K562 (cell line): ENCODE measurements around the gene CNTD1. TPM values are rescaled to one million over a fixed set of nuclear protein-coding genes. Genes with fewer than 3 reads are reported as not detected.

ENCODE experiments used
- ARID2 ChIP-seq: fragments of 450-650 bp; IDR thresholded peaks from 2 replicates; pipeline ENCODE4 v1.6.1; 2017; ENCODE audit warnings: antibody characterized with exemption, mild to moderate bottlenecking
- BHLHE40 ChIP-seq: IDR thresholded peaks from 2 replicates; pipeline ENCODE4 v1.6.1; 2011; ENCODE audit warnings: low read length, improper control_type of control experiment
- CCAR2 ChIP-seq: fragments of 200-400 bp; formaldehyde crosslinking; IDR thresholded peaks from 2 replicates; pipeline ENCODE4 v1.6.1; 2017; ENCODE audit warnings: mild to moderate bottlenecking, low read depth, low read length
- CHCHD3 ChIP-seq: fragments of 250-450 bp; sonication (Bioruptor Pico); IDR thresholded peaks from 2 replicates; pipeline ENCODE4 v2.1.2; 2022; ENCODE audit warnings: mild to moderate bottlenecking
- EGR1 ChIP-seq: fragments of 450-650 bp; conservative IDR thresholded peaks from 2 replicates; pipeline ENCODE4 v1.6.1; 2017; ENCODE audit warnings: mild to moderate bottlenecking
- GABPA ChIP-seq: fragments of 200-800 bp; sonication (Bioruptor generic); conservative IDR thresholded peaks from 2 replicates; pipeline ENCODE4 v1.6.1; 2016; ENCODE audit warnings: low read depth, missing genetic modification characterization, missing compliant biosample characterization
- HNRNPUL1 ChIP-seq: fragments of 200-400 bp; formaldehyde crosslinking; IDR thresholded peaks from 2 replicates; pipeline ENCODE4 v1.6.1; 2017; ENCODE audit warnings: low read length
- KDM4B ChIP-seq, 2 experiments: fragments of 450-650 bp in 1 of 2; sonication (generic) in 1 of 2; IDR thresholded peaks; 2 replicates each; pipeline ENCODE4 v1.6.1; 2016 to 2017; ENCODE audit warnings: borderline replicate concordance in 2 of 2, antibody characterized with exemption in 1 of 2, low read depth in 1 of 2, mild to moderate bottlenecking in 1 of 2
- RERE ChIP-seq: sonication (generic); formaldehyde crosslinking; IDR thresholded peaks from 2 replicates; pipeline ENCODE4 v1.8.0; 2023; ENCODE audit warnings: missing genetic modification reagents, mild to moderate bottlenecking, borderline replicate concordance
- SMAD1 ChIP-seq: fragments of 150-350 bp; IDR thresholded peaks from 2 replicates; pipeline ENCODE4 v1.6.1; 2014; ENCODE audit warnings: low read length, low read depth; ENCODE audit not compliant: partially characterized antibody
- SMARCA4 ChIP-seq: fragments of 450-650 bp; IDR thresholded peaks from 2 replicates; pipeline ENCODE4 v1.6.1; 2016
- SNIP1 ChIP-seq: fragments of 450-650 bp; IDR thresholded peaks from 2 replicates; pipeline ENCODE4 v1.7.1; 2017; ENCODE audit warnings: low read depth, mild to moderate bottlenecking
- SRSF3 ChIP-seq: fragments of 200-400 bp; formaldehyde crosslinking; IDR thresholded peaks from 2 replicates; pipeline ENCODE4 v1.6.1; 2016; ENCODE audit warnings: mild to moderate bottlenecking, low read length, moderate library complexity; ENCODE audit not compliant: insufficient read depth
- SRSF7 ChIP-seq: fragments of 200-400 bp; formaldehyde crosslinking; optimal IDR thresholded peaks from 2 replicates; pipeline ENCODE3; 2017; ENCODE audit warnings: mild to moderate bottlenecking, low read depth, low read length
- STAT5B ChIP-seq: fragments of 250-450 bp; sonication (Bioruptor Pico); IDR thresholded peaks from 2 replicates; pipeline ENCODE4 v1.8.0; 2021; ENCODE audit warnings: mild to moderate bottlenecking, inconsistent platforms
- polyA plus RNA-seq, 8 experiments: library from polyadenylated mRNA; depleted of rRNA in 4 of 8; stranded (reverse) in 5 of 8; unstranded in 3 of 8; fragments of >200 nt; fragmentation: Nextera tagmentation in 2 of 8; fragmentation: Illumina TruSeq in 1 of 8; extraction: Ambion mirVana in 2 of 8; extraction: Trizol in 1 of 8; gene quantifications; 2 replicates each; pipeline versions ENCODE4 v1.2.1 to v1.2.3, GENCODE V29; 2011 to 2014; ENCODE audit warnings: inconsistent platforms in 1 of 8, missing spikeins in 1 of 8
- total RNA-seq, 7 experiments: library from RNA; depleted of rRNA in 6 of 7; stranded (reverse); fragments of >200 nt in 6 of 7; fragmentation: Illumina TruSeq in 2 of 7; extraction: Trizol in 2 of 7; gene quantifications; 2 replicates each; pipeline versions ENCODE4 v1.2.1 to v1.2.3, GENCODE V29; 2011 to 2021; ENCODE audit warnings: low replicate concordance in 1 of 7

Gene CNTD1
- total and polyA plus RNA-seq, 9 of the 15 experiments (the other 6 are each of a cell fraction or from before 2014, with no cell fraction given): 0.12 to 0.86 (median 0.41) TPM; not detected in 1

- TF ChIP-seq KDM4B (IDR thresholded peaks at IDR 0.05; ENCODE audit: borderline replicate concordance in 2 of 2, low read depth in 1 of 2) (peak in 1 of 2 experiments; percentile 42; a peak in 1 of 4 replicates), CCAR2 (no peak), EGR1 (no peak), SMAD1 (no peak), SRSF7 (no peak), ARID2 (no peak), CHCHD3 (CRISPR knock-in tag) (no peak), BHLHE40 (no peak), RERE (CRISPR knock-in tag) (no peak), SMARCA4 (no peak), GABPA (tag) (peak; percentile 45; the same call in 1 of the 2 replicates), STAT5B (no peak), SRSF3 (no peak), HNRNPUL1 (no peak), SNIP1 (no peak)
Observed at GRCh38 chr17:42798383-42799380, at the start of gene CNTD1, which contains the start of gene COA3 (continued).
